Measurements from ENCODE around the gene KRTAP10-11. TPM values are rescaled to one million over a fixed set of nuclear protein-coding genes. Genes with fewer than 3 reads are reported as not detected.

The KRTAP10-11 gene
- total RNA-seq, 4 donors from 2014 or later = not detected

GRCh38 chr21:44654576-44655175 is 8.5 kb downstream of the KRTAP10-11 start, which contains the start of gene KRTAP12-4:
KRTAP12-4 (minus strand) TSS chr21:44654659; CDS start chr21:44654614, 45 bp downstream.
- no peaks in the 10 kb centered on the region for H3K9me3 ChIP-seq
- no peak within 1 kb of the TSS for H3K27ac ChIP-seq
- no peak for TF ChIP-seq CTCF (IDR thresholded peaks at IDR 0.05)
- TF ChIP-seq POLR2A (IDR thresholded peaks at IDR 0.05) = no peak
- H3K4me3 ChIP-seq = no peak within 1 kb of the TSS
- intact Hi-C loops (cut with DNase I; ENCODE audit: low total_unique reads) = no loop called here
- no peaks in the 10 kb centered on the region for H3K4me1 ChIP-seq
- no peaks in the 10 kb centered on the region for H3K27me3 ChIP-seq
- H3K36me3 ChIP-seq = no peaks in the 10 kb centered on the region
- DNase-seq = no peak

- Histone ChIP-seq H3K36me3 (no peaks in the 10 kb centered on the region), H3K27ac (no peak overlapping the region), H3K4me1 (no peaks in the 10 kb centered on the region), H3K27me3 (peaks cover 0 to 3% of the 10 kb centered on the region in 2 donors), H3K4me3 (no peak overlapping the region), H3K9me3 (no peaks in the 10 kb centered on the region)
- TF ChIP-seq CTCF (IDR thresholded peaks at IDR 0.05) (no peak), POLR2A (IDR thresholded peaks at IDR 0.05) (no peak)
- DNase-seq = no peak
- intact Hi-C loops (cut with DNase I; ENCODE audit: low total_unique reads) = no loop called here
These were observed 10.7 kb downstream of the KRTAP10-11 start for GRCh38 chr21:44656868-44657267.

GRCh38 chr21:44657635-44658540 is 11.7 kb downstream of the KRTAP10-11 start, which contains the start of gene KRTAP12-3:
KRTAP12-3 (plus strand) TSS chr21:44657932; CDS start chr21:44657980, 48 bp downstream.
- TF ChIP-seq POLR2A (IDR thresholded peaks at IDR 0.05) (no peak), CTCF (IDR thresholded peaks at IDR 0.05) (no peak)
- no peak for DNase-seq
- Histone ChIP-seq H3K27me3 (peaks cover 0 to 3% of the 10 kb centered on the region in 2 donors), H3K9me3 (no peaks in the 10 kb centered on the region), H3K4me3 (no peak within 1 kb of the TSS), H3K27ac (no peak within 1 kb of the TSS), H3K4me1 (no peaks in the 10 kb centered on the region), H3K36me3 (no peaks in the 10 kb centered on the region)
- intact Hi-C loops (cut with DNase I; ENCODE audit: low total_unique reads) = no loop called here

GRCh38 chr21:44658541-44658910 is 12.3 kb downstream of the KRTAP10-11 start:
- no peak for DNase-seq
- Histone ChIP-seq H3K27me3 (peaks cover 0 to 3% of the 10 kb centered on the region in 2 donors), H3K4me3 (no peak overlapping the region), H3K36me3 (no peaks in the 10 kb centered on the region), H3K4me1 (no peaks in the 10 kb centered on the region), H3K27ac (no peak overlapping the region), H3K9me3 (no peaks in the 10 kb centered on the region)
- intact Hi-C loops (cut with DNase I; ENCODE audit: low total_unique reads) = no loop called here
- TF ChIP-seq POLR2A (IDR thresholded peaks at IDR 0.05) = no peak
- TF ChIP-seq CTCF (IDR thresholded peaks at IDR 0.05) = no peak
